Naive B cell (primary cell): ENCODE results near the gene IP6K1. TPM values are rescaled to one million over a fixed set of nuclear protein-coding genes. Genes with fewer than 3 reads are reported as not detected.

Experiments used
- polyA plus RNA-seq, 6 donors: library from polyadenylated mRNA; unstranded; fragments of 300-500 nt; fragmentation: Illumina TruSeq; gene quantifications; one replicate each; pipeline ENCODE4 v1.2.3, GENCODE V29; 2021; ENCODE audit warnings: low read depth in 6 of 6

The IP6K1 gene
- polyA plus RNA-seq, 6 donors from 2014 or later, result 16.2 to 23.9 (median 21.3) TPM

Other genes starting within 250 kb of the IP6K1 start
- not detected for gene BSN, start 232.1 kb downstream of the IP6K1 start, polyA plus RNA-seq
- 100 to 1,000 TPM in 1 of 6 donors, 10 to 100 TPM in 5; 73.4 to 105 (median 82.2) TPM for gene APEH, start 112.2 kb downstream of the IP6K1 start, polyA plus RNA-seq
- 1 to 10 TPM in 2 of 6 donors, under 1 TPM in 1, not detected in 3; 0.41 to 1.8 (median 1.1) TPM for gene MST1, start 97.1 kb downstream of the IP6K1 start, polyA plus RNA-seq
- gene RNF123, start 97.0 kb downstream of the IP6K1 start, polyA plus RNA-seq, result 10 to 100 TPM in 5 of 6 donors, 1 to 10 TPM in 1; 5.7 to 19.5 (median 11.0) TPM
- gene AMIGO3, start 66.9 kb downstream of the IP6K1 start, polyA plus RNA-seq, result under 1 TPM in 2 of 6 donors, not detected in 4; 0.30 to 0.77 TPM
- 10 to 100 TPM; 11.5 to 22.0 (median 14.6) TPM for gene GMPPB, start 62.6 kb downstream of the IP6K1 start, polyA plus RNA-seq
- not detected for gene CDHR4, start 13.3 kb upstream of the IP6K1 start, polyA plus RNA-seq
- gene INKA1, start 16.7 kb upstream of the IP6K1 start, polyA plus RNA-seq, result 10 to 100 TPM in 5 of 6 donors, 1 to 10 TPM in 1; 4.3 to 21.7 (median 15.4) TPM
- gene UBA7, start 27.4 kb upstream of the IP6K1 start, polyA plus RNA-seq, result 10 to 100 TPM; 38.5 to 67.7 (median 52.7) TPM
- 1 to 10 TPM; 2.2 to 4.6 (median 3.8) TPM for gene TRAIP, start 70.0 kb upstream of the IP6K1 start, polyA plus RNA-seq
- not detected for gene CAMKV, start 83.4 kb upstream of the IP6K1 start, polyA plus RNA-seq
- not detected for gene MST1R, start 117.3 kb upstream of the IP6K1 start, polyA plus RNA-seq
- 10 to 100 TPM in 2 of 6 donors, 1 to 10 TPM in 4; 6.3 to 12.3 (median 8.0) TPM for gene MON1A, start 143.3 kb upstream of the IP6K1 start, polyA plus RNA-seq
- gene RBM6, start 153.6 kb upstream of the IP6K1 start, polyA plus RNA-seq, result 10 to 100 TPM; 32.6 to 89.1 (median 50.0) TPM